HCT116 (cell line): ENCODE measurements around the gene FRAS1. TPM values are rescaled to one million over a fixed set of nuclear protein-coding genes. Genes with fewer than 3 reads are reported as not detected.

Experiments used
- ATAC-seq: fragments of 200-7000 bp; cut with Tn5 transposase; 2 replicates; pipeline ENCODE4 v1.9.1; 2020; ENCODE audit warnings: mild to moderate bottlenecking, moderate library complexity
- BruUV-seq: library from RNA; stranded (reverse); fragments of 400-500 nt; replicated peaks from 2 replicates; lab custom pipeline; 2021; lab: Mats Ljungman, UMichigan
- CTCF ChIA-PET: fragments of 300-600 bp; sonication (Branson Sonifier 250); formaldehyde crosslinking; loops from one replicate; lab custom pipeline; 2021; ENCODE audit warnings: antibody characterized with exemption; lab: Charles Lee
- POLR2A ChIA-PET: fragments of 300-600, 350-600 bp; sonication (Branson Sonifier 250); formaldehyde crosslinking; loops from one replicate; lab custom pipeline; 2021; ENCODE audit warnings: antibody characterized with exemption; lab: Charles Lee
- RAD21 ChIA-PET, 2 experiments: fragments of 300-600 bp; sonication (Branson Sonifier 250); formaldehyde crosslinking; loops; one replicate each; lab custom pipeline; 2023; ENCODE audit warnings: low total read pairs in 2 of 2; ENCODE audit not compliant: uncharacterized antibody in 2 of 2, unreplicated experiment in 2 of 2, low non-redundant PET in 1 of 2; lab: Charles Lee
- DNase-seq: peaks from one replicate; pipeline ENCODE4 v3.0.0-alpha.2; 2010; ENCODE audit warnings: low read depth, low spot score
- H2AFZ ChIP-seq: fragments of 200-600 bp; shearing (Covaris generic), sonication (generic); 2 replicates; pipeline ENCODE4 v1.6.1; 2017; ENCODE audit warnings: low read depth, mixed run types, mixed read lengths, antibody characterized with exemption, low read length; ENCODE audit not compliant: poor library complexity, severe bottlenecking
- H3K27ac ChIP-seq: 2 replicates; pipeline ENCODE4 v1.5.1; 2012; ENCODE audit warnings: low read depth, low read length
- H3K27me3 ChIP-seq: fragments of 200-600 bp; sonication (generic); 2 replicates; pipeline ENCODE4 v1.6.1; 2016; ENCODE audit warnings: mixed run types, low read length, mixed read lengths; ENCODE audit not compliant: insufficient read depth
- H3K36me3 ChIP-seq, 2 experiments: fragments of 200-500 bp in 1 of 2; fragments of 200-600 bp in 1 of 2; sonication (Bioruptor generic) in 1 of 2; sonication (generic) in 1 of 2; 2 replicates each; pipeline versions ENCODE4 v1.5.1 to v1.6.1; 2014 to 2016; ENCODE audit warnings: low read length in 2 of 2, inconsistent platforms in 1 of 2, mixed read lengths in 1 of 2, mixed run types in 1 of 2; ENCODE audit not compliant: insufficient read depth in 2 of 2, control insufficient read depth in 1 of 2
- H3K4me1 ChIP-seq, 2 experiments: fragments of 200-600 bp in 1 of 2; sonication (generic) in 1 of 2; 2 replicates each; pipeline versions ENCODE4 v1.5.1 to v1.6.1; 2012 to 2017; ENCODE audit warnings: low read length in 2 of 2, inconsistent platforms in 1 of 2, mild to moderate bottlenecking in 1 of 2, mixed read lengths in 1 of 2, mixed run types in 1 of 2, moderate library complexity in 1 of 2; ENCODE audit not compliant: insufficient read depth in 2 of 2, control insufficient read depth in 1 of 2
- H3K4me2 ChIP-seq: fragments of 200-600 bp; sonication (generic); 2 replicates; pipeline ENCODE4 v1.6.1; 2017; ENCODE audit warnings: mixed run types, low read length, mixed read lengths
- H3K4me3 ChIP-seq, 2 experiments: fragments of 200-600 bp in 1 of 2; sonication (generic) in 1 of 2; replicated peaks in 1 of 2; 2 replicates each; pipeline ENCODE4 v1.5.1; 2011 to 2016; ENCODE audit warnings: low read length in 2 of 2, control low read depth in 1 of 2, low read depth in 1 of 2, mild to moderate bottlenecking in 1 of 2, mixed read lengths in 1 of 2, mixed run types in 1 of 2
- H3K79me2 ChIP-seq: fragments of 200-600 bp; sonication (generic); 2 replicates; pipeline ENCODE4 v1.6.1; 2017; ENCODE audit warnings: mild to moderate bottlenecking, mixed run types, low read length, moderate library complexity, mixed read lengths; ENCODE audit not compliant: insufficient read depth
- H3K9ac ChIP-seq: fragments of 200-600 bp; sonication (generic); 2 replicates; pipeline ENCODE4 v1.6.1; 2016; ENCODE audit warnings: low read length, mixed read lengths
- H3K9me2 ChIP-seq: fragments of 200-600 bp; sonication (generic), shearing (Covaris generic); 2 replicates; pipeline ENCODE4 v1.6.1; 2017; ENCODE audit warnings: mixed run types, mild to moderate bottlenecking, moderate library complexity; ENCODE audit not compliant: insufficient read depth
- H3K9me3 ChIP-seq, 2 experiments: fragments of 200-500 bp in 1 of 2; fragments of 200-600 bp in 1 of 2; sonication (Bioruptor generic) in 1 of 2; sonication (generic) in 1 of 2; 2 replicates each; pipeline ENCODE4 v1.6.1; 2014 to 2017; ENCODE audit warnings: low read length in 2 of 2, mixed read lengths in 2 of 2, inconsistent platforms in 1 of 2, low read depth in 1 of 2, mild to moderate bottlenecking in 1 of 2, mixed run types in 1 of 2, moderate library complexity in 1 of 2; ENCODE audit not compliant: control insufficient read depth in 1 of 2, insufficient read depth in 1 of 2
- H4K20me1 ChIP-seq: fragments of 200-600 bp; sonication (generic), shearing (Covaris generic); 2 replicates; pipeline ENCODE4 v1.6.1; 2017; ENCODE audit warnings: mixed run types, mild to moderate bottlenecking, moderate library complexity; ENCODE audit not compliant: insufficient read depth
- EZH2 ChIP-seq: fragments of 200-600 bp; sonication (generic); IDR thresholded peaks from 2 replicates; pipeline ENCODE4 v1.6.1; 2017; ENCODE audit warnings: antibody characterized with exemption, mixed run types
- FOSL1 ChIP-seq: IDR thresholded peaks from 2 replicates; pipeline ENCODE4 v1.6.1; 2012; ENCODE audit warnings: low read depth
- JUND ChIP-seq: IDR thresholded peaks from 2 replicates; pipeline ENCODE4 v1.6.1; 2012
- POLR2A ChIP-seq: IDR thresholded peaks from 2 replicates; pipeline ENCODE4 v1.7.0; 2011; ENCODE audit warnings: borderline replicate concordance; ENCODE audit not compliant: insufficient read depth, insufficient read length; ENCODE audit errors: extremely low read depth
- REST ChIP-seq: IDR thresholded peaks from 2 replicates; pipeline ENCODE4 v1.6.1; 2012; ENCODE audit warnings: low read depth
- SP1 ChIP-seq: IDR thresholded peaks from 2 replicates; pipeline ENCODE4 v1.6.1; 2012; ENCODE audit warnings: low read depth
- TCF7L2 ChIP-seq: IDR thresholded peaks from 2 replicates; pipeline ENCODE4 v1.7.0; 2011; ENCODE audit warnings: borderline replicate concordance, inconsistent platforms; ENCODE audit not compliant: insufficient read depth, insufficient read length; ENCODE audit errors: extremely low read depth
- ZBTB33 ChIP-seq: IDR thresholded peaks from 2 replicates; pipeline ENCODE4 v1.6.1; 2011; ENCODE audit warnings: mild to moderate bottlenecking, low read length, moderate library complexity; ENCODE audit not compliant: insufficient replicate concordance; ENCODE audit errors: extremely low read depth
- ZNF274 ChIP-seq: fragments of 200-500 bp; sonication (Bioruptor generic); IDR thresholded peaks from 2 replicates; pipeline ENCODE4 v1.6.1; 2014; ENCODE audit warnings: mild to moderate bottlenecking, low read depth, low read length, inconsistent platforms
- intact Hi-C: fragments of 100-400 bp; cut with micrococcal nuclease; formaldehyde crosslinking; loops from 2 replicates; pipeline ENCODE4 v1.10.0; 2022
- total RNA-seq: library from RNA; stranded (reverse); gene quantifications from one replicate; pipeline ENCODE4 v1.2.1, GENCODE V29; 2021; ENCODE audit not compliant: unreplicated experiment

FRAS1 gene
- total RNA-seq, 1 experiment from 2014 or later: 33.5 TPM

DNA sequence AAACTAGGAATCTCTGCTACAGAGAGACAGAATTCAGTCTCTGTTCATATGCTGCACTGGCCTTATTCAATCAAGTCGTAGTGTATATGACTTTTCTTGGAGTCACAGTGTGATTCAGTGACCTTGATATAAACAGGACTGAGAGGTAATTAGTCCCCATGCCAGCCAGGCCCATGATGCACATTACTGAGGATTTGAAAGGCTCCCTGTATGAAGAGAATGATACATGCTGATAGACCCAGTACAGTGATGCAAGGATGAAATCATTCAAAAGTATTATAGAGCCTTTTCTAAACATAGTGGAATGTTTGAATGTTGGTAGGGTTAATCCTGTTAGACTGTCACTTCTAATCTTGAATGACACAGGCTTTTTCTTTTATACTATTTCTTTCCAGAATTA lies 528.5 kb downstream of the FRAS1 start:
- Histone ChIP-seq H3K4me3 (no peak overlapping the region), H3K4me1 (peaks cover 0 to 9% of the 10 kb centered on the region in 2 experiments; a peak in 1 of 4 replicates), H3K9ac (no peak overlapping the region)
- TF ChIP-seq REST: no peak
- TF ChIP-seq POLR2A: no peak
- TF ChIP-seq EZH2: no peak
- TF ChIP-seq ZBTB33: no peak
- TF ChIP-seq ZNF274: no peak
- no peak for TF ChIP-seq JUND
- no peak for TF ChIP-seq TCF7L2
- TF ChIP-seq SP1: no peak
- no peak for TF ChIP-seq FOSL1
- TF ChIP-seq, all 23 proteins: peak for 0
- POLR2A ChIA-PET: no interaction called here
- H3K36me3 ChIP-seq: peaks cover 2 to 66% of the 10 kb centered on the region in 2 experiments
- H4K20me1 ChIP-seq: no peaks in the 10 kb centered on the region
- H2AFZ ChIP-seq: no peak overlapping the region
- ATAC-seq: no peak
- no peaks in the 10 kb centered on the region for H3K79me2 ChIP-seq
- no peak for DNase-seq
- CTCF ChIA-PET: no interaction called here
- no peaks in the 10 kb centered on the region for H3K9me3 ChIP-seq
- H3K9me2 ChIP-seq: no peaks in the 10 kb centered on the region
- BruUV-seq: no TSS peak
- intact Hi-C loops: no loop called here
- H3K27ac ChIP-seq: no peak overlapping the region
- H3K27me3 ChIP-seq: no peaks in the 10 kb centered on the region
- H3K4me2 ChIP-seq: no peak overlapping the region
- RAD21 ChIA-PET: no interaction called here
